SK-N-SH treated with all-trans-retinoic acid at 6 μM for 48 hours (cell line): Measurements from ENCODE around the gene ZPR1.

Source experiments
- ARNTL ChIP-seq: fragments of 450-650 bp; formaldehyde crosslinking; IDR thresholded peaks from 2 replicates; pipeline ENCODE4 v1.5.0; 2020; ENCODE audit warnings: low read depth, mild to moderate bottlenecking, moderate library complexity, borderline replicate concordance
- CSDC2 ChIP-seq: fragments of 250-450 bp; sonication (Bioruptor Pico); IDR thresholded peaks from 2 replicates; pipeline ENCODE4 v1.5.0; 2020; ENCODE audit warnings: mild to moderate bottlenecking, moderate library complexity
- OSR1 ChIP-seq: fragments of 250-450 bp; sonication (Bioruptor Pico); IDR thresholded peaks from 2 replicates; pipeline ENCODE4 v1.8.0; 2022; ENCODE audit warnings: moderate library complexity, mild to moderate bottlenecking, inconsistent platforms
- PPARA ChIP-seq: fragments of 250-450 bp; sonication (Bioruptor Pico); IDR thresholded peaks from 2 replicates; pipeline ENCODE4 v1.5.0; 2020; ENCODE audit warnings: mild to moderate bottlenecking, borderline replicate concordance
- SNAI2 ChIP-seq: fragments of 250-450 bp; sonication (Bioruptor Pico); IDR thresholded peaks from 2 replicates; pipeline ENCODE4 v1.5.0; 2020; ENCODE audit warnings: mild to moderate bottlenecking, moderate library complexity
- TCF4 ChIP-seq: fragments of 250-450 bp; sonication (Bioruptor Pico); IDR thresholded peaks from 2 replicates; pipeline ENCODE4 v1.8.0; 2021; ENCODE audit warnings: mild to moderate bottlenecking, moderate library complexity, borderline replicate concordance
- ZC3H10 ChIP-seq: fragments of 250-450 bp; sonication (Bioruptor Pico); IDR thresholded peaks from 2 replicates; pipeline ENCODE4 v1.5.1; 2021; ENCODE audit warnings: mild to moderate bottlenecking, moderate library complexity
- ZFP3 ChIP-seq: fragments of 250-450 bp; sonication (Bioruptor Pico); IDR thresholded peaks from 2 replicates; pipeline ENCODE4 v1.5.0; 2020; ENCODE audit warnings: mild to moderate bottlenecking, moderate library complexity
- ZNF565 ChIP-seq: fragments of 450-650 bp; formaldehyde crosslinking; conservative IDR thresholded peaks from 2 replicates; pipeline ENCODE4 v1.5.0; 2020; ENCODE audit warnings: low read depth, mild to moderate bottlenecking, moderate library complexity
- ZNF8 ChIP-seq: fragments of 450-650 bp; formaldehyde crosslinking; IDR thresholded peaks from 2 replicates; pipeline ENCODE4 v1.5.0; 2020; ENCODE audit warnings: mild to moderate bottlenecking, moderate library complexity
- TF ChIP-seq, protein P1 (sequence below): fragments of 250-450 bp; sonication (Bioruptor Pico); IDR thresholded peaks from 2 replicates; pipeline ENCODE4 v1.8.0; 2020; ENCODE audit warnings: mild to moderate bottlenecking, moderate library complexity, borderline replicate concordance
- TF ChIP-seq, protein P2 (sequence below): fragments of 250-450 bp; sonication (Bioruptor Pico); IDR thresholded peaks from 2 replicates; pipeline ENCODE4 v1.5.1; 2020; ENCODE audit warnings: low read depth, mild to moderate bottlenecking, moderate library complexity
- TF ChIP-seq, protein P3 (sequence below): fragments of 250-450 bp; sonication (Bioruptor Pico); IDR thresholded peaks from 2 replicates; pipeline ENCODE4 v1.5.0; 2020; ENCODE audit warnings: mild to moderate bottlenecking, moderate library complexity

DNA sequence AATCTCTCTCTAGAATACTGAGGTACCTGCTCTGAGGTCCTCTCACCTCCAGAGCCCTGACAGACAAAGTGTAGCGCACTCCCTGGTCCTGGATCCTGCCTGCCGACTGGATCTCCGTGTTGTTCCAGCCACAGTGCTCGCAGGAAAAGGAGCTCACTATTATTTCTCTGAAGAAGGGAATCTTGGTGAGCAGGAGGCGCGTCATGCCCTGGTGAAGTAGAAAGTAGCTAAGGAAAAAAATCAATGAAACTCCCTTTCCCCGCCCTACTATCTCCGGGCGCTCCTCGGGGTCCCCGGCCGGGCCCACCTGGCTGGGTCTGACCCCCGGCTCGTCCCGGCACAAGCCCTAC is 412 bp downstream of the ZPR1 start:
- TF ChIP-seq PPARA (no peak), CSDC2 (CRISPR knock-in tag) (no peak), ZNF8 (CRISPR knock-in tag) (no peak), ZFP3 (CRISPR knock-in tag) (no peak), TCF4 (CRISPR knock-in tag) (no peak), ARNTL (CRISPR knock-in tag) (no peak), ZC3H10 (CRISPR knock-in tag) (no peak), ZNF565 (CRISPR knock-in tag) (no peak), SNAI2 (CRISPR knock-in tag) (no peak), OSR1 (CRISPR knock-in tag) (no peak)
- TF ChIP-seq, protein P1, sequence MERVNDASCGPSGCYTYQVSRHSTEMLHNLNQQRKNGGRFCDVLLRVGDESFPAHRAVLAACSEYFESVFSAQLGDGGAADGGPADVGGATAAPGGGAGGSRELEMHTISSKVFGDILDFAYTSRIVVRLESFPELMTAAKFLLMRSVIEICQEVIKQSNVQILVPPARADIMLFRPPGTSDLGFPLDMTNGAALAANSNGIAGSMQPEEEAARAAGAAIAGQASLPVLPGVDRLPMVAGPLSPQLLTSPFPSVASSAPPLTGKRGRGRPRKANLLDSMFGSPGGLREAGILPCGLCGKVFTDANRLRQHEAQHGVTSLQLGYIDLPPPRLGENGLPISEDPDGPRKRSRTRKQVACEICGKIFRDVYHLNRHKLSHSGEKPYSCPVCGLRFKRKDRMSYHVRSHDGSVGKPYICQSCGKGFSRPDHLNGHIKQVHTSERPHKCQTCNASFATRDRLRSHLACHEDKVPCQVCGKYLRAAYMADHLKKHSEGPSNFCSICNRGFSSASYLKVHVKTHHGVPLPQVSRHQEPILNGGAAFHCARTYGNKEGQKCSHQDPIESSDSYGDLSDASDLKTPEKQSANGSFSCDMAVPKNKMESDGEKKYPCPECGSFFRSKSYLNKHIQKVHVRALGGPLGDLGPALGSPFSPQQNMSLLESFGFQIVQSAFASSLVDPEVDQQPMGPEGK (CRISPR knock-in tag): no peak
- TF ChIP-seq, protein P2, sequence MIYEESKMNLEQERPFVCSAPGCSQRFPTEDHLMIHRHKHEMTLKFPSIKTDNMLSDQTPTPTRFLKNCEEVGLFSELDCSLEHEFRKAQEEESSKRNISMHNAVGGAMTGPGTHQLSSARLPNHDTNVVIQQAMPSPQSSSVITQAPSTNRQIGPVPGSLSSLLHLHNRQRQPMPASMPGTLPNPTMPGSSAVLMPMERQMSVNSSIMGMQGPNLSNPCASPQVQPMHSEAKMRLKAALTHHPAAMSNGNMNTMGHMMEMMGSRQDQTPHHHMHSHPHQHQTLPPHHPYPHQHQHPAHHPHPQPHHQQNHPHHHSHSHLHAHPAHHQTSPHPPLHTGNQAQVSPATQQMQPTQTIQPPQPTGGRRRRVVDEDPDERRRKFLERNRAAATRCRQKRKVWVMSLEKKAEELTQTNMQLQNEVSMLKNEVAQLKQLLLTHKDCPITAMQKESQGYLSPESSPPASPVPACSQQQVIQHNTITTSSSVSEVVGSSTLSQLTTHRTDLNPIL (CRISPR knock-in tag): no peak
- TF ChIP-seq, protein P3, sequence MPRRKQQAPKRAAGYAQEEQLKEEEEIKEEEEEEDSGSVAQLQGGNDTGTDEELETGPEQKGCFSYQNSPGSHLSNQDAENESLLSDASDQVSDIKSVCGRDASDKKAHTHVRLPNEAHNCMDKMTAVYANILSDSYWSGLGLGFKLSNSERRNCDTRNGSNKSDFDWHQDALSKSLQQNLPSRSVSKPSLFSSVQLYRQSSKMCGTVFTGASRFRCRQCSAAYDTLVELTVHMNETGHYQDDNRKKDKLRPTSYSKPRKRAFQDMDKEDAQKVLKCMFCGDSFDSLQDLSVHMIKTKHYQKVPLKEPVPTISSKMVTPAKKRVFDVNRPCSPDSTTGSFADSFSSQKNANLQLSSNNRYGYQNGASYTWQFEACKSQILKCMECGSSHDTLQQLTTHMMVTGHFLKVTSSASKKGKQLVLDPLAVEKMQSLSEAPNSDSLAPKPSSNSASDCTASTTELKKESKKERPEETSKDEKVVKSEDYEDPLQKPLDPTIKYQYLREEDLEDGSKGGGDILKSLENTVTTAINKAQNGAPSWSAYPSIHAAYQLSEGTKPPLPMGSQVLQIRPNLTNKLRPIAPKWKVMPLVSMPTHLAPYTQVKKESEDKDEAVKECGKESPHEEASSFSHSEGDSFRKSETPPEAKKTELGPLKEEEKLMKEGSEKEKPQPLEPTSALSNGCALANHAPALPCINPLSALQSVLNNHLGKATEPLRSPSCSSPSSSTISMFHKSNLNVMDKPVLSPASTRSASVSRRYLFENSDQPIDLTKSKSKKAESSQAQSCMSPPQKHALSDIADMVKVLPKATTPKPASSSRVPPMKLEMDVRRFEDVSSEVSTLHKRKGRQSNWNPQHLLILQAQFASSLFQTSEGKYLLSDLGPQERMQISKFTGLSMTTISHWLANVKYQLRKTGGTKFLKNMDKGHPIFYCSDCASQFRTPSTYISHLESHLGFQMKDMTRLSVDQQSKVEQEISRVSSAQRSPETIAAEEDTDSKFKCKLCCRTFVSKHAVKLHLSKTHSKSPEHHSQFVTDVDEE (CRISPR knock-in tag): no peak
